ENCODE data around the gene SEMA5A. TPM values are rescaled to one million over a fixed set of nuclear protein-coding genes. Genes with fewer than 3 reads are reported as not detected.

The SEMA5A gene
- total RNA-seq, 3 donors from 2014 or later, result 20.3 to 43.8 (median 33.6) TPM

DNA sequence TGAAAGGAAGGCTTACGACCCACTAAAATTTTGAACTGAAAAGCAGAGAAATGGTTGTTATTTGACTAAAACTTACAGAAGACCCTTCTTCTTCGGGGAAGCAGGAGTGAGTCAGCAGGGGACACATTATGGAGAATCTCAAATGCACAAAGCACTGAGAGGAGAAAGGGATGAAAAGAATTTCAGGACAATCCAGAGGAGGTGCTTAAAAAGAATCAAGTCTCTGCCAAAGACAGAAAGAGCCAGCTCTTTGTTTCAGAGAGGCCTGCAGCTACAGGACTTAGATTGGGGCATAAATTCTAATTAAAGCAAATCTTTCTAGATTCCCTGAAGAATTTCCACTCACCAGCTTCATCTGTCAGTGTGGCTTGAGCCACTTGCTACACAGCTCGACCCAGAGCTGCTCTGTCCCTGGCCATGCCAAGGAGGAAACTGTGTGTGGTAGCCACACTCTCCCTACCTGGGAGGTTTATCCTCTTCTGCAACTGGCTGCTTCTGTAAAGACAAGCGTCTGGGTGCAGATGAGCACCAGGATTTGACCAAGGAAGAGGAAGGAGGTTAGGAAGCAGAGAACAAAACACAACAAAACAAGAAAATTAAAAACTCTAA lies 89.9 kb downstream of the SEMA5A start:
- H3K4me3 ChIP-seq, result no peak overlapping the region
- TF ChIP-seq CTCF (IDR thresholded peaks at IDR 0.05), result no peak
- DNase-seq (no peak), ATAC-seq (no peak)
- H3K9me3 ChIP-seq, result no peaks in the 10 kb centered on the region
- intact Hi-C loops (cut with DNase I, micrococcal nuclease), result no loop called here
- H3K4me1 ChIP-seq (ENCODE audit: low read depth), result no peaks in the 10 kb centered on the region
- no peaks in the 10 kb centered on the region for H3K36me3 ChIP-seq (ENCODE audit: low read depth)

- no peak overlapping the region for H3K4me3 ChIP-seq
- DNase-seq (no peak), ATAC-seq (peak; percentile 57)
- H3K9me3 ChIP-seq, result no peaks in the 10 kb centered on the region
- H3K4me1 ChIP-seq (ENCODE audit: low read depth), result no peaks in the 10 kb centered on the region
- no peak for TF ChIP-seq CTCF (IDR thresholded peaks at IDR 0.05)
- intact Hi-C loops (cut with DNase I, micrococcal nuclease), result no loop called here
- no peaks in the 10 kb centered on the region for H3K36me3 ChIP-seq (ENCODE audit: low read depth)
Measured at GRCh38 chr5:9454491-9454890, 91.4 kb downstream of the SEMA5A start.

GRCh38 chr5:9454012-9454481 lies 91.8 kb downstream of the SEMA5A start:
- Histone ChIP-seq H3K4me3 (no peak overlapping the region), H3K9me3 (no peaks in the 10 kb centered on the region), H3K36me3 (ENCODE audit: low read depth) (no peaks in the 10 kb centered on the region), H3K4me1 (ENCODE audit: low read depth) (no peaks in the 10 kb centered on the region)
- ATAC-seq (peak; percentile 91), DNase-seq (peak in 1 of 3 donors; percentile 25)
- TF ChIP-seq CTCF (IDR thresholded peaks at IDR 0.05), result no peak
- intact Hi-C loops (cut with DNase I, micrococcal nuclease), result no loop called here

GRCh38 chr5:9453480-9454011 lies 92.3 kb downstream of the SEMA5A start:
- Histone ChIP-seq H3K4me3 (no peak overlapping the region), H3K9me3 (no peaks in the 10 kb centered on the region), H3K36me3 (ENCODE audit: low read depth) (no peaks in the 10 kb centered on the region), H3K4me1 (ENCODE audit: low read depth) (no peaks in the 10 kb centered on the region)
- intact Hi-C loops (cut with DNase I, micrococcal nuclease), result no loop called here
- no peak for TF ChIP-seq CTCF (IDR thresholded peaks at IDR 0.05)
- DNase-seq (no peak), ATAC-seq (no peak)

DNA sequence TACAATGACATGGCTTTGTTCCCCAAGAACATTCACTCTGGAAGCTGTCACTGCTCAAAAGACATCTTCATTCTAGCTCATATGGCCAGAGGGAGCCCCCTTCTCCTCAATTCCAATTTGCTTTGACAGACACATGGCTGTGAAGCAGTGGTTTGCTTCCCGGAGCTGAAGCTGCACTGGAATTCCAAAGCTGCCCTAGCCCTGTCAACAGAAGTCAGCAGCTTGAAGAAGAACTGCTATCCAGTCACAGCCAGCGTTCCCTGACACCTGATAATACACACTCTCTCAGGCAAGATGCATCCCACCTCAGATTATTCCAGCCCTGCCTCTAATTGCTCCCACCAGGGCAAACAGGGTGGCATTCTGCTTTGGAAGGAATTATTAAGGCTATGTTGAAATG lies 93.7 kb downstream of the SEMA5A start:
- H3K4me1 ChIP-seq (ENCODE audit: low read depth), result no peaks in the 10 kb centered on the region
- H3K36me3 ChIP-seq (ENCODE audit: low read depth), result no peaks in the 10 kb centered on the region
- DNase-seq, result no peak
- TF ChIP-seq CTCF (IDR thresholded peaks at IDR 0.05), result no peak
- no peak for ATAC-seq
- no peaks in the 10 kb centered on the region for H3K9me3 ChIP-seq
- H3K4me3 ChIP-seq, result no peak overlapping the region
- intact Hi-C loops (cut with DNase I, micrococcal nuclease), result no loop called here
